Stomach smooth muscle (tissue), 2 donors: ENCODE measurements around the gene IPO9.
"Not testable (repeated sequence)": the region's sequence is repeated elsewhere in the genome, so short reads cannot be mapped to it uniquely, and the experiment has no call there.

ENCODE experiments used
- H3K27ac ChIP-seq: one replicate; pipeline ENCODE4 v1.7.0; 2013; ENCODE audit warnings: mild to moderate bottlenecking, low read length, inconsistent platforms
- H3K27me3 ChIP-seq, 2 donors: one replicate each; pipeline ENCODE4 v1.7.0; 2013; ENCODE audit warnings: low read length in 2 of 2; ENCODE audit not compliant: insufficient read depth in 2 of 2, control insufficient read depth in 1 of 2
- H3K36me3 ChIP-seq, 2 donors: one replicate each; pipeline ENCODE4 v1.7.0; 2013; ENCODE audit warnings: low read length in 2 of 2; ENCODE audit not compliant: control insufficient read depth in 2 of 2, insufficient read depth in 2 of 2
- H3K4me1 ChIP-seq: one replicate; pipeline ENCODE4 v1.7.0; 2013; ENCODE audit warnings: low read length; ENCODE audit not compliant: control insufficient read depth, insufficient read depth
- H3K4me3 ChIP-seq, 2 donors: one replicate each; pipeline ENCODE4 v1.7.0; 2013; ENCODE audit warnings: low read length in 2 of 2
- H3K9ac ChIP-seq, 2 donors: one replicate each; pipeline ENCODE4 v1.7.0; 2013; ENCODE audit warnings: low read length in 2 of 2, mild to moderate bottlenecking in 1 of 2
- H3K9me3 ChIP-seq, 2 donors: one replicate each; pipeline ENCODE4 v1.7.0; 2013; ENCODE audit warnings: low read length in 2 of 2; ENCODE audit not compliant: control insufficient read depth in 2 of 2
- donor health status: healthy.
- donor health status: Pancreatic carcinoma.

IPO9 gene

GRCh38 chr1:201896951-201897391 lies 68.0 kb downstream of the IPO9 start:
- H3K27ac ChIP-seq: peak overlapping the region; percentile 94
- peaks cover 75% of the 10 kb centered on the region for H3K4me1 ChIP-seq
- peaks cover 25 to 32% of the 10 kb centered on the region in 2 donors for H3K36me3 ChIP-seq
- H3K4me3 ChIP-seq: no peak overlapping the region
- H3K27me3 ChIP-seq: no peaks in the 10 kb centered on the region
- peak overlapping the region; percentile 39 to 71 for H3K9ac ChIP-seq
- no peaks in the 10 kb centered on the region for H3K9me3 ChIP-seq

- Histone ChIP-seq H3K36me3 (peaks cover 25 to 32% of the 10 kb centered on the region in 2 donors), H3K4me3 (peak overlapping the region in 1 of 2 donors; percentile 8), H3K9ac (peak overlapping the region; percentile 13 to 39), H3K27ac (peak overlapping the region; percentile 94), H3K9me3 (no peaks in the 10 kb centered on the region), H3K4me1 (peaks cover 78% of the 10 kb centered on the region), H3K27me3 (no peaks in the 10 kb centered on the region)
These were observed 69.4 kb downstream of the IPO9 start for GRCh38 chr1:201898240-201898894.

DNA sequence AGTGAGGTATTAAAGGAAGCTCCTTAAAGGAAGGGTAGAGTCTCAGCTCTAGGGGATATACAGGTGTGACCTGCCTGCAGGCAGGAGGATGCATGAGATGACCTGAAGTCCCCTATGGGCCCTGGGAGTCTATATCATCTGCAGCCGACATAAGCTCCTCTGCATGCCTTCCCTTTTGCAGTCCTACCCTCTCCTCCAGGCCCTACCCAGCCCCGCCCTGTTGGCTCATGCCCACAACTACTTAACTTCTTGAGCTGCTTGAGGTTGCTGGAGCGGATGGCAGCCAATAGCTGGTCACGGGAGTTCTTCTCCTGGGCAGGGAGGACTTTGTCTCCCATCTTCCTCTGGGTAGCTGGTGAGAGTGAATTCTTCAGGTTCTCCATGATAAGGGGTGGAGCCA lies 70.0 kb downstream of the IPO9 start:
- peak overlapping the region; percentile 94 for H3K27ac ChIP-seq
- peaks cover 79% of the 10 kb centered on the region for H3K4me1 ChIP-seq
- H3K36me3 ChIP-seq: peaks cover 25 to 32% of the 10 kb centered on the region in 2 donors
- H3K9me3 ChIP-seq: no peaks in the 10 kb centered on the region
- no peak overlapping the region for H3K9ac ChIP-seq
- no peak overlapping the region for H3K4me3 ChIP-seq
- H3K27me3 ChIP-seq: no peaks in the 10 kb centered on the region

DNA sequence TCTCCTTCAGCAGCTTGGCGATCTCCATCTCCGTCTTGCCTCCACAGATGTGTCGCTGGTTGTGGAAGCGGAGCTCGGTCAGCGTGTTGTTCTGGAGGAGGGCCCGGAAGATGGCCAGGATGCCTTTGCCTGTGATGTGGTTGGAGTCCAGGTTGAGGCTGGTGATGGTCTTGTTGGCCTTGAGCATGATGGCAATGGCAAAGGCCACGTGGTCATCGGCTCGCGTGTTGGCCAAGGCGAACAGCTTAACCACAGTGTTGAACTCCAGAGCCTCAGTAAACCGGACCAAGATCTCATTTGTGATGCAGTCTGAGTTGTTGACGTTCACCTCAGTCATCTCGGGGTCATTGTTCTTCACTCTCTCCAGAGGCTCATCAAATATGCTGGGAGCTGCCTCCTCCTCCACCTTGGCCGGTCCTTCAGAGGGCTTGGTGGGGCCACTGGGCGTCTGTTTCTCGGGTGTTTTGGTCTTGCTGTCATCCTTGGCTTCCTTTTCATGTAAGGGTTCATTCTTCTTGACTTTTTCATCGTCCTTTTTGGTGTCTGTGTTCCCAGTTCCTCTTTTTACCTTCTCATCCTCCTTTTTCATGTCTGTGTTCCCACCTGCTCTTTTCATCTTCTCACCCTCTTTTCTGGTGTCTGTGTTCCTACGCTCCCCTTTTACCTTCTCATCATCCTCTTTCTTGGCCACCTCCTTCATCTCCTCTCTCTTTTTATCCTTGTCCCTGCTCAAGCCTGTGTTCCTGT lies 70.9 kb downstream of the IPO9 start:
- Histone ChIP-seq H3K27me3 (no peaks in the 10 kb centered on the region), H3K9ac (peak overlapping the region; percentile 13 to 16), H3K4me1 (peaks cover 84% of the 10 kb centered on the region), H3K4me3 (peak overlapping the region in 1 of 2 donors; percentile 15), H3K9me3 (no peaks in the 10 kb centered on the region), H3K36me3 (peaks cover 25 to 32% of the 10 kb centered on the region in 2 donors), H3K27ac (peak overlapping the region; percentile 94)

DNA sequence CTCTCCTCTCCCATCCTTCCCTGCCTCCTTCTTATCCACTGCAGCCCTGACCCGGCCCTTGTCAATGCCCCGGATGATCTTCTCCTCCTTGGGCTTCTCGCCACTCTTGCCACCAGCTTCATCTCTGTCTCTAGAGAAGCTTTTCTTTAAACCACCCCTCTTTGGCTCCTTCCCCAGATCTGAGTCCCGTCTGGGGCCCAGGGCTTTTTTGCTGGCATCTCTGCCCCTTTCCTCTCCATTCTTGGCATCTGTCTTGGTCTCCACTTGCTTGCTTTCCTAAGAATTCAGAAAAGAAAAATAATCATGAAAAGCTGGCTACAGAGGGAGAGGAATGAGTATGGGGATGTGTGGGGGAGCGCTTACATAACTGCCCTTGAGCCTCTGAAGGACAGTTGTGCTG lies 71.5 kb downstream of the IPO9 start:
- no peaks in the 10 kb centered on the region for H3K27me3 ChIP-seq
- H3K4me1 ChIP-seq: peaks cover 87% of the 10 kb centered on the region
- H3K36me3 ChIP-seq: peaks cover 25 to 32% of the 10 kb centered on the region in 2 donors
- no peaks in the 10 kb centered on the region for H3K9me3 ChIP-seq
- no peak overlapping the region for H3K4me3 ChIP-seq
- H3K27ac ChIP-seq: peak overlapping the region; percentile 94
- H3K9ac ChIP-seq: peak overlapping the region in 1 of 2 donors; percentile 16

DNA sequence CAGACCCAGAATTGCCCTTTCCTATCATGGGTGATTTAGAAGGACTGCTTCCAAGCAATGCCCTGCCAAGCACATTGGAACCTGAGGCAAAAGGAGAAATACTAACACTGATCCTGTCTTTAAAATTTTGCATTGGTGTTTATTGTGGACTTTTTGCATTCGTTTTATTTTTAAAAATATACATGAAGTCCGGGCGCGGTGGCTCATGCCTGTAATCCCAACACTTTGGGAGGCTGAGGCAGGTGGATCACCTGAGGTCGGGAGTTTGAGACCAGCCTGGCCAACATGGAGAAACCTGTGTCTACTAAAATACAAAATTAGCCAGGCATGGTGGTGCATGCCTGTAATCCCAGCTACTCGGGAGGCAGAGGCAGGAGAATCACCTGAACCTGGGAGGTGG lies 72.1 kb downstream of the IPO9 start:
- H3K9me3 ChIP-seq, H3K4me3 ChIP-seq, H3K27me3 ChIP-seq: not testable (repeated sequence)
- H3K27ac ChIP-seq: peak overlapping the region; percentile 94
- H3K36me3 ChIP-seq: peaks cover 25 to 36% of the 10 kb centered on the region in 2 donors
- peaks cover 88% of the 10 kb centered on the region for H3K4me1 ChIP-seq
- peak overlapping the region in 1 of 2 donors; percentile 7 for H3K9ac ChIP-seq

DNA sequence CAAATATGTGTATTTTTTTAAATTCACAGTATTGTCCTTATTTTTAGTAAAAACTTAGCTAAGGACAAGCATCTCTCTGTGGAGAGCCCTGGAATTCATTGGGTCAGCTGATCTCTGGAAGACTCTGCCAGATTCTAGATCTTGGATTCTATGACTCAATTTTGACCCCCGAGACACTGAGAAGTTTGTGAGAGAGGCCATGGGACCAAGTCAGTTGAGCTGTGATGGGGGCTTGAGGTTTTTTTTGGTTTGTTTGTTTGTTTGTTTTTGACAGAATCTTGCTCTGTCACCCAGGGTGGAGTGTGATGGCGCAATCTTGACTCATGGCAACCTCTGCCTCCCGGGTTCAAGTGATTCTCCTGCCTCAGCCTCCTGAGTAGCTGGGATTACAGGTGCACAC lies 73.2 kb downstream of the IPO9 start:
- peak overlapping the region; percentile 99 for H3K27ac ChIP-seq
- H3K27me3 ChIP-seq: no peaks in the 10 kb centered on the region
- H3K4me1 ChIP-seq: peaks cover 88% of the 10 kb centered on the region
- peaks cover 25 to 27% of the 10 kb centered on the region in 2 donors for H3K36me3 ChIP-seq
- H3K9me3 ChIP-seq: no peaks in the 10 kb centered on the region
- H3K4me3 ChIP-seq: no peak overlapping the region
- peak overlapping the region in 1 of 2 donors; percentile 57 for H3K9ac ChIP-seq

GRCh38 chr1:201903135-201903534 lies 74.2 kb downstream of the IPO9 start:
- peak overlapping the region; percentile 99 for H3K27ac ChIP-seq
- peak overlapping the region; percentile 72 to 84 for H3K9ac ChIP-seq
- no peaks in the 10 kb centered on the region for H3K27me3 ChIP-seq
- H3K4me1 ChIP-seq: peaks cover 89% of the 10 kb centered on the region
- no peaks in the 10 kb centered on the region for H3K9me3 ChIP-seq
- peaks cover 19 to 21% of the 10 kb centered on the region in 2 donors for H3K36me3 ChIP-seq
- H3K4me3 ChIP-seq: peak overlapping the region in 1 of 2 donors; percentile 40

GRCh38 chr1:201904579-201904978 lies 75.6 kb downstream of the IPO9 start:
- Histone ChIP-seq H3K27me3 (no peaks in the 10 kb centered on the region), H3K9me3 (no peaks in the 10 kb centered on the region), H3K4me3 (peak overlapping the region in 1 of 2 donors; percentile 29), H3K4me1 (peaks cover 89% of the 10 kb centered on the region), H3K27ac (peak overlapping the region; percentile 99), H3K36me3 (peaks cover 18 to 19% of the 10 kb centered on the region in 2 donors), H3K9ac (peak overlapping the region; percentile 80 to 84)

GRCh38 chr1:201905234-201905890 lies 76.4 kb downstream of the IPO9 start:
- H3K27ac ChIP-seq: peak overlapping the region; percentile 99
- H3K4me1 ChIP-seq: peaks cover 90% of the 10 kb centered on the region
- peak overlapping the region in 1 of 2 donors; percentile 40 for H3K4me3 ChIP-seq
- no peaks in the 10 kb centered on the region for H3K9me3 ChIP-seq
- peaks cover 11 to 14% of the 10 kb centered on the region in 2 donors for H3K36me3 ChIP-seq
- H3K27me3 ChIP-seq: no peaks in the 10 kb centered on the region
- H3K9ac ChIP-seq: peak overlapping the region; percentile 80 to 84
